H1 (cell line): ENCODE results near the gene CCDC12. TPM values are rescaled to one million over a fixed set of nuclear protein-coding genes. Genes with fewer than 3 reads are reported as not detected.

ENCODE experiments used
- CTCF ChIA-PET: fragments of 300-600 bp; sonication (Branson Sonifier 250); formaldehyde crosslinking; loops from one replicate; lab custom pipeline; 2021; ENCODE audit not compliant: partially characterized antibody; lab: Charles Lee
- POLR2A ChIA-PET: fragments of 300-600 bp; sonication (Branson Sonifier 250); formaldehyde crosslinking; loops from one replicate; lab custom pipeline; 2021; ENCODE audit warnings: inconsistent platforms; ENCODE audit not compliant: partially characterized antibody; lab: Charles Lee
- DNase-seq, 2 experiments: peaks; one replicate each; pipeline versions ENCODE4 v3.0.0 to v3.0.0-alpha.2; 2010 to 2022; ENCODE audit warnings: low spot score in 2 of 2, low read depth in 1 of 2, mixed read lengths in 1 of 2
- FAIRE-seq: peaks from 2 replicates; lab custom pipeline; 2011; peaks lifted over from hg19 to GRCh38; lab: Jason Lieb, UNC
- H2AFZ ChIP-seq: 2 replicates; pipeline ENCODE4 v1.8.1; 2012; ENCODE audit warnings: low read length, inconsistent platforms
- H2AK5ac ChIP-seq: 2 replicates; pipeline ENCODE4 v1.6.1; 2013; ENCODE audit warnings: low read depth, low read length
- H2BK120ac ChIP-seq: replicated peaks from 2 replicates; pipeline ENCODE3; 2013; ENCODE audit warnings: low read depth, low read length, inconsistent platforms
- H2BK12ac ChIP-seq: 2 replicates; pipeline ENCODE4 v1.6.1; 2013; ENCODE audit warnings: low read depth, low read length
- H2BK15ac ChIP-seq: 2 replicates; pipeline ENCODE4 v1.6.1; 2013; ENCODE audit warnings: low read length
- H2BK20ac ChIP-seq: 2 replicates; pipeline ENCODE4 v1.6.1; 2013; ENCODE audit warnings: low read length
- H2BK5ac ChIP-seq: 2 replicates; pipeline ENCODE4 v1.6.1; 2013; ENCODE audit warnings: low read depth, low read length
- H3K14ac ChIP-seq: 2 replicates; pipeline ENCODE4 v1.6.1; 2013; ENCODE audit warnings: inconsistent platforms; ENCODE audit not compliant: insufficient read length
- H3K18ac ChIP-seq: 2 replicates; pipeline ENCODE4 v1.6.1; 2013; ENCODE audit warnings: low read length; ENCODE audit errors: extremely low read depth
- H3K23ac ChIP-seq: 2 replicates; pipeline ENCODE4 v1.6.1; 2013; ENCODE audit warnings: inconsistent platforms; ENCODE audit not compliant: insufficient read length
- H3K23me2 ChIP-seq: 2 replicates; pipeline ENCODE4 v1.6.1; 2013; ENCODE audit warnings: low read depth, low read length
- H3K27ac ChIP-seq: 2 replicates; pipeline ENCODE4 v1.6.1; 2011; ENCODE audit warnings: low read depth, low read length, inconsistent platforms
- H3K27me3 ChIP-seq, 4 experiments: replicated peaks in 1 of 4; 1 replicate in 1 of 4; 2 replicates in 3 of 4; pipeline versions ENCODE4 v1.6.1 to v1.8.1; 2011 to 2013; ENCODE audit warnings: low read length in 3 of 4, mild to moderate bottlenecking in 3 of 4, inconsistent platforms in 2 of 4, mixed read lengths in 2 of 4, moderate library complexity in 1 of 4; ENCODE audit not compliant: control insufficient read depth in 3 of 4, insufficient read depth in 3 of 4; ENCODE audit errors: extremely low read depth in 1 of 4
- H3K36me3 ChIP-seq, 4 experiments: 2 replicates each; pipeline versions ENCODE4 v1.6.1 to v1.8.1; 2011 to 2013; ENCODE audit warnings: mild to moderate bottlenecking in 4 of 4, low read length in 3 of 4, moderate library complexity in 2 of 4, control low read depth in 1 of 4, inconsistent platforms in 1 of 4; ENCODE audit not compliant: insufficient read depth in 4 of 4, control insufficient read depth in 2 of 4
- H3K4ac ChIP-seq: replicated peaks from 2 replicates; pipeline ENCODE3; 2013; ENCODE audit warnings: low read length, low read depth, mixed read lengths, inconsistent platforms; ENCODE audit not compliant: insufficient read length
- H3K4me1 ChIP-seq, 4 experiments: replicated peaks in 1 of 4; 1 replicate in 1 of 4; 2 replicates in 3 of 4; pipeline versions ENCODE4 v1.6.1 to v1.8.1; 2011 to 2013; ENCODE audit warnings: low read length in 3 of 4, inconsistent platforms in 2 of 4, mixed read lengths in 1 of 4; ENCODE audit not compliant: insufficient read depth in 4 of 4, control insufficient read depth in 3 of 4
- H3K4me2 ChIP-seq, 2 experiments: 2 replicates each; pipeline versions ENCODE4 v1.6.1 to v1.8.1; 2011 to 2013; ENCODE audit warnings: low read depth in 2 of 2, low read length in 2 of 2, control low read depth in 1 of 2, inconsistent platforms in 1 of 2, mild to moderate bottlenecking in 1 of 2; ENCODE audit not compliant: insufficient read depth in 1 of 2
- H3K4me3 ChIP-seq, 4 experiments: fragments of 200-600, 300-600 bp in 1 of 4; sonication (generic), shearing (Covaris generic), sonication (Bioruptor Twin) in 1 of 4; 2 replicates each; pipeline versions ENCODE4 v1.5.1 to v1.8.1; 2011 to 2016; ENCODE audit warnings: low read length in 4 of 4, low read depth in 3 of 4, control low read depth in 2 of 4, inconsistent platforms in 2 of 4, mild to moderate bottlenecking in 2 of 4, mixed read lengths in 1 of 4, moderate library complexity in 1 of 4; ENCODE audit not compliant: insufficient read depth in 2 of 4; ENCODE audit errors: extremely low read depth in 1 of 4
- H3K56ac ChIP-seq: replicated peaks from 2 replicates; pipeline ENCODE3; 2013; ENCODE audit warnings: low read depth, mild to moderate bottlenecking, mixed read lengths, low read length, inconsistent platforms; ENCODE audit not compliant: insufficient read length
- H3K79me1 ChIP-seq: 2 replicates; pipeline ENCODE4 v1.6.1; 2013; ENCODE audit warnings: low read depth, low read length, control low read depth
- H3K79me2 ChIP-seq, 2 experiments: 2 replicates each; pipeline versions ENCODE4 v1.6.1 to v1.8.1; 2012 to 2013; ENCODE audit warnings: low read length in 2 of 2, mild to moderate bottlenecking in 2 of 2, inconsistent platforms in 1 of 2; ENCODE audit not compliant: insufficient read depth in 2 of 2, control insufficient read depth in 1 of 2
- H3K9ac ChIP-seq, 4 experiments: replicated peaks in 1 of 4; 1 replicate in 1 of 4; 2 replicates in 3 of 4; pipeline versions ENCODE4 v1.6.1 to v1.8.1; 2011 to 2013; ENCODE audit warnings: low read depth in 3 of 4, low read length in 3 of 4, control low read depth in 2 of 4, mild to moderate bottlenecking in 2 of 4, moderate library complexity in 2 of 4, inconsistent platforms in 1 of 4; ENCODE audit errors: extremely low read depth in 1 of 4
- H3K9me3 ChIP-seq, 2 experiments: 2 replicates each; pipeline versions ENCODE4 v1.6.1 to v1.8.1; 2012 to 2013; ENCODE audit warnings: mild to moderate bottlenecking in 2 of 2, moderate library complexity in 2 of 2, control low read depth in 1 of 2, inconsistent platforms in 1 of 2, low read depth in 1 of 2, low read length in 1 of 2, mixed read lengths in 1 of 2; ENCODE audit not compliant: insufficient read depth in 2 of 2
- H4K20me1 ChIP-seq, 2 experiments: replicated peaks in 1 of 2; 2 replicates each; pipeline versions ENCODE3 to v1.8.1; 2011 to 2013; ENCODE audit warnings: inconsistent platforms in 2 of 2, low read length in 2 of 2, mild to moderate bottlenecking in 1 of 2; ENCODE audit not compliant: insufficient read depth in 2 of 2, control insufficient read depth in 1 of 2
- H4K5ac ChIP-seq: 2 replicates; pipeline ENCODE4 v1.6.1; 2013; ENCODE audit warnings: low read length, low read depth, mixed read lengths, inconsistent platforms; ENCODE audit not compliant: insufficient read length
- H4K8ac ChIP-seq: 2 replicates; pipeline ENCODE4 v1.8.0; 2013; ENCODE audit warnings: mild to moderate bottlenecking, moderate library complexity, low read length, inconsistent platforms; ENCODE audit not compliant: insufficient read depth; ENCODE audit errors: extremely low read depth
- H4K91ac ChIP-seq: replicated peaks from 2 replicates; pipeline ENCODE3; 2013; ENCODE audit warnings: low read length, mixed read lengths, inconsistent platforms; ENCODE audit not compliant: insufficient read length
- EP300 ChIP-seq, 2 experiments: IDR thresholded peaks; 1 replicate in 1 of 2; 2 replicates in 1 of 2; pipeline ENCODE4 v1.6.1; 2011 to 2012; ENCODE audit warnings: low read depth in 2 of 2, low read length in 2 of 2, mild to moderate bottlenecking in 2 of 2, borderline replicate concordance in 1 of 2, inconsistent platforms in 1 of 2, moderate library complexity in 1 of 2
- GTF2F1 ChIP-seq: IDR thresholded peaks from 2 replicates; pipeline ENCODE4 v1.6.1; 2012; ENCODE audit warnings: low read depth, low read length, improper control_type of control experiment, borderline replicate concordance
- JUN ChIP-seq: IDR thresholded peaks from 2 replicates; pipeline ENCODE4 v1.6.1; 2011; ENCODE audit warnings: low read depth, mild to moderate bottlenecking, improper control_type of control experiment, low read length
- KDM1A ChIP-seq: fragments of 200-600, 300-600 bp; sonication (generic); IDR thresholded peaks from 2 replicates; pipeline ENCODE4 v1.7.1; 2016; ENCODE audit warnings: mild to moderate bottlenecking, low read length, borderline replicate concordance
- PHF8 ChIP-seq: fragments of 200-600 bp; sonication (generic); conservative IDR thresholded peaks from 2 replicates; pipeline ENCODE4 v1.7.1; 2012; ENCODE audit warnings: low read depth, mild to moderate bottlenecking, inconsistent platforms, low read length, moderate library complexity
- SIRT6 ChIP-seq: IDR thresholded peaks from one replicate; pipeline ENCODE4 v1.7.1; 2012; ENCODE audit warnings: low read length, inconsistent platforms
- SIX5 ChIP-seq: IDR thresholded peaks from 2 replicates; pipeline ENCODE4 v1.6.1; 2011; ENCODE audit warnings: mild to moderate bottlenecking, low read depth, low read length
- SP2 ChIP-seq: IDR thresholded peaks from 2 replicates; pipeline ENCODE4 v1.6.1; 2012; ENCODE audit warnings: mild to moderate bottlenecking, low read length, inconsistent platforms
- TAF7 ChIP-seq: optimal IDR thresholded peaks from 2 replicates; pipeline ENCODE3; 2011; ENCODE audit warnings: low read depth, mild to moderate bottlenecking, inconsistent platforms, low read length, moderate library complexity, borderline replicate concordance
- TBP ChIP-seq: IDR thresholded peaks from 2 replicates; pipeline ENCODE4 v1.6.1; 2011; ENCODE audit warnings: low read depth, low read length, improper control_type of control experiment
- TCF12 ChIP-seq: IDR thresholded peaks from 2 replicates; pipeline ENCODE4 v1.6.1; 2011; ENCODE audit warnings: low read depth, mild to moderate bottlenecking, low read length
- ZNF274 ChIP-seq: IDR thresholded peaks from 2 replicates; pipeline ENCODE4 v1.7.0; 2012; ENCODE audit warnings: low read length, borderline replicate concordance; ENCODE audit errors: extremely low read depth
- WGBS, 2 experiments: shearing (Covaris generic) in 1 of 2; methylation state at CpG; one replicate each; pipeline versions ENCODE4 v1.1.6 to v1.1.7; 2013 to 2015; ENCODE audit warnings: low lambda C conversion rate in 2 of 2, mixed read lengths in 2 of 2, inconsistent platforms in 1 of 2, low coverage in 1 of 2, missing lambda C conversion rate in 1 of 2; ENCODE audit not compliant: insufficient replicate concordance in 2 of 2, insufficient coverage in 1 of 2, insufficient read length in 1 of 2; ENCODE audit errors: extremely low coverage in 1 of 2, missing lambda C conversion rate in 1 of 2; 5-methylcytosine and 5-hydroxymethylcytosine counted together
- polyA plus RNA-seq, 7 experiments: library from polyadenylated mRNA; depleted of rRNA in 3 of 7; stranded (reverse) in 5 of 7; unstranded in 2 of 7; fragments of >200 nt in 5 of 7; fragments of 200-250 nt in 2 of 7; gene quantifications; 1 replicate in 5 of 7; 2 replicates in 1 of 7; 4 replicates in 1 of 7; pipeline versions ENCODE4 v1.2.1 to v1.2.3, GENCODE V29; 2011 to 2013; ENCODE audit warnings: missing spikeins in 2 of 7, mixed read lengths in 2 of 7
- total RNA-seq: library from RNA; stranded (reverse); fragmentation: NEBNext Ultra II Directional; extraction: Animal tissue kit (Norgen Biotek cat#: 25700); gene quantifications from 2 replicates; pipeline ENCODE4 v1.2.1, GENCODE V29; 2021

Gene CCDC12
- total and polyA plus RNA-seq, 2 of the 8 experiments (the other 6 are each of a cell fraction or from before 2014, with no cell fraction given) = 29.5 to 41.3 TPM

DNA sequence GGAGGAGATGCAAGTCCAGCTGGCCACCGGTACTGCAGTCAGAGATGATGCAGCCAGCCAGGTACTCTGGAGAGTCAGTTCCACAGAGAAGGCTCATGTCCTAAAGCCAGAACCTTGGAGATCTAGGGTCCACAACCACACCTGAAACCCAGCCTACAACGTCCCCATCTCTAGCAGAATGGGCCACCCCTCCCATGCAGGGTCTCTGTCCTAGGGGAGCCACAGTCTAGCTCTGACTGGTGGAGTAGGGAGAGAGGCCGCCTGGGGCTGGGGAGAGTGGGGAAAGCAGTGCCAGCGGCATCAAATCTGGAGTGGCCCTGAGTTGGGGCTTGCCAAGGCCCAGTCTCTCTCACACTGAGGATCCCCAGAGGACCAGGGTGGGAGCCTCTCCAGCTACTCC lies 55.5 kb downstream of the CCDC12 start:
- no peak for DNase-seq
- Histone ChIP-seq H3K4me3 (no peak overlapping the region), H3K23ac (no peak overlapping the region), H2BK12ac (no peak overlapping the region), H4K5ac (no peak overlapping the region), H3K14ac (no peak overlapping the region), H3K36me3 (peaks cover 24 to 58% (median 43%) of the 10 kb centered on the region in 4 experiments), H2BK5ac (no peak overlapping the region), H4K91ac (no peak overlapping the region), H2AFZ (no peak overlapping the region), H3K4me1 (no peaks in the 10 kb centered on the region), H3K27ac (no peak overlapping the region), H2BK20ac (no peak overlapping the region), H2BK15ac (no peak overlapping the region), H3K18ac (no peak overlapping the region), H3K27me3 (no peaks in the 10 kb centered on the region), H3K4ac (no peak overlapping the region), H3K79me1 (peaks cover 3% of the 10 kb centered on the region; the same call in 1 of the 2 replicates), H3K9ac (no peak overlapping the region), H2AK5ac (no peak overlapping the region), H2BK120ac (no peak overlapping the region), H3K4me2 (no peak overlapping the region), H3K56ac (no peak overlapping the region), H3K79me2 (no peaks in the 10 kb centered on the region), H4K20me1 (peaks cover 3 to 4% of the 10 kb centered on the region in 2 experiments), H3K23me2 (no peaks in the 10 kb centered on the region), H3K9me3 (peaks cover 3 to 4% of the 10 kb centered on the region in 2 experiments; a peak in 2 of 4 replicates), H4K8ac (no peak overlapping the region)
- POLR2A ChIA-PET = interaction anchor here (1.5 kb wide), 1 partner anchor 55 kb away, joined by 3 read pairs; the partner anchor contains the start of gene CCDC12
- 87% methylated on average over 4 of the region's 4 CpGs; no CpG with 5 or more reads in 1 of the 2 experiments for WGBS, 2 experiments
- no peak for FAIRE-seq
- TF ChIP-seq GTF2F1 = no peak
- no peak for TF ChIP-seq TCF12
- TF ChIP-seq ZNF274 = no peak
- TF ChIP-seq TAF7 = no peak
- TF ChIP-seq PHF8 = no peak
- no peak for TF ChIP-seq TBP
- TF ChIP-seq SIRT6 = no peak
- TF ChIP-seq EP300 (IDR thresholded peaks at IDR 0.05; ENCODE audit: borderline replicate concordance in 1 of 2, low read depth in 2 of 2, low read length in 2 of 2) = no peak
- TF ChIP-seq SIX5 = no peak
- no peak for TF ChIP-seq JUN
- TF ChIP-seq KDM1A = no peak
- TF ChIP-seq SP2 = no peak
- CTCF ChIA-PET = interaction anchor here (1.0 to 9.9 kb wide), 6 partner anchors 14 to 79 kb away, joined by 3 to 104 read pairs (median 8); no protein-coding TSS in a partner anchor
